GM08714 (cell line): ENCODE measurements around the gene DCAF4L1.

Experiments used
- H3K4me3 ChIP-seq: fragments of 200-500 bp; sonication (Bioruptor generic); 2 replicates; pipeline ENCODE4 v1.5.1; 2014; ENCODE audit warnings: mild to moderate bottlenecking, low read length, inconsistent platforms
- ZNF274 ChIP-seq: IDR thresholded peaks from 2 replicates; pipeline ENCODE4 v1.6.1; 2012; ENCODE audit warnings: mild to moderate bottlenecking, low read depth, low read length

The DCAF4L1 gene

GRCh38 chr4:41999321-41999720, 17.8 kb downstream of the DCAF4L1 start:
- TF ChIP-seq ZNF274 = no peak
- no peak overlapping the region for H3K4me3 ChIP-seq

GRCh38 chr4:42008011-42008786, 26.6 kb downstream of the DCAF4L1 start:
- no peak overlapping the region for H3K4me3 ChIP-seq
- no peak for TF ChIP-seq ZNF274

DNA sequence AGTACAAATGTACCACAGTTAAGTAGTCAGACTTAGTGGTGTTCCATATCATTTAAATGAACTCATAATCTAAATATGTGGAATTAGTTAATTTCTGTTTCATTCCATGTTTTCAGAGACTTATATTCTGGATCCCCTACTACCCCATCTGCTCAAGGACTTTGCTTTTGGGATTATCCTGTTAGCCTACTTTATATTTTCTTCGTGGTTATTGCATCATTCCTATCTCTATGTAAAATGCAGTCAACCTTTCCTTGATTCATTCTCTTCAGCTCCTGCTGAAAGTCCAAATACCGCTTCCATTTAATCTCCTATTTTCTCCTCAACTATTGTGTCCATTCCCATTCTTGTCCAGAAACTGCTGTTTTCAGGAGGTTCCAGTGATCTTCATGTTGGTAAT, 33.9 kb downstream of the DCAF4L1 start:
- no peak overlapping the region for H3K4me3 ChIP-seq
- no peak for TF ChIP-seq ZNF274

DNA sequence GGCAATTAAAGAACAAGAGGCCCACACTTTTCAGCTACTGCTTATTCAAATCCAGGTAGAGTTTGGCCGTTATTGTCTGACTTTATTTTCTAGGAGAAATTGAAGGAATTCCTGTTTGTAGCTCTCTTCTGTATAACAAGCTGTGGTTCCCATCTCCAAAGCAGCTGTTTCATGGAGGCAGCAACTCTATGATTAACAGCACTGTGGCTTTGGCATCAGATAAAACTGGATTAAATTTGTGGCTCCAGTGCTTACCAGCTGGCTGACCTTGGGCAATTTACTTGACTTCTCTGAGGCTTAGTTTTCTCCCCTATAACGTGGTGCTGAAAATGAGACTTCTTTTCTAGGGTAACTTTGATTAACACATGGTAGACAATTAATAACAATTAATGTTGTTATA, 36.9 kb downstream of the DCAF4L1 start:
- no peak overlapping the region for H3K4me3 ChIP-seq
- no peak for TF ChIP-seq ZNF274
